ENCODE data around the gene CCDC60.

DNA sequence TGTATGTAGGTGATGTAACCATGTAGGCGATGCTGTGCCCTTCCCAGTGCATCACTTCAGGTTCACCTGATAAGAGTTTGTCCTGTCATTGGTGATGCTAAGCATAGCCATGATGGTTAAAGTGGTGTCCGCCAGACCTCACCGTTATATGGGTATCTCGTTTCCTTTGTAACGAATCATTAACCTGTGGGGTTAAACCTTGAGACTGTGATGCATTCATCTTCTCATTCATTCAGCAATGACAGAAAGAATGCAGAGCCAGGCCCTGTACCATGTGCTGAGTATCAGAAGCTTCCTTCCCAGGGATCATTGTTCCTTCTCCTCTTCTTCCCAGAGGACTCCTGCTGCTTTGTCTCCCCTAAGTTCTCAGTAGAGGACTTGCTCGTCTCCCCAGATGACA, 84.9 kb downstream of the CCDC60 start:
- no peak for TF ChIP-seq EZH2 (optimal IDR thresholded peaks at IDR 0.05; ENCODE audit: low read depth, low read length)
- TF ChIP-seq, protein P1, sequence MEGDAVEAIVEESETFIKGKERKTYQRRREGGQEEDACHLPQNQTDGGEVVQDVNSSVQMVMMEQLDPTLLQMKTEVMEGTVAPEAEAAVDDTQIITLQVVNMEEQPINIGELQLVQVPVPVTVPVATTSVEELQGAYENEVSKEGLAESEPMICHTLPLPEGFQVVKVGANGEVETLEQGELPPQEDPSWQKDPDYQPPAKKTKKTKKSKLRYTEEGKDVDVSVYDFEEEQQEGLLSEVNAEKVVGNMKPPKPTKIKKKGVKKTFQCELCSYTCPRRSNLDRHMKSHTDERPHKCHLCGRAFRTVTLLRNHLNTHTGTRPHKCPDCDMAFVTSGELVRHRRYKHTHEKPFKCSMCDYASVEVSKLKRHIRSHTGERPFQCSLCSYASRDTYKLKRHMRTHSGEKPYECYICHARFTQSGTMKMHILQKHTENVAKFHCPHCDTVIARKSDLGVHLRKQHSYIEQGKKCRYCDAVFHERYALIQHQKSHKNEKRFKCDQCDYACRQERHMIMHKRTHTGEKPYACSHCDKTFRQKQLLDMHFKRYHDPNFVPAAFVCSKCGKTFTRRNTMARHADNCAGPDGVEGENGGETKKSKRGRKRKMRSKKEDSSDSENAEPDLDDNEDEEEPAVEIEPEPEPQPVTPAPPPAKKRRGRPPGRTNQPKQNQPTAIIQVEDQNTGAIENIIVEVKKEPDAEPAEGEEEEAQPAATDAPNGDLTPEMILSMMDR (IDR thresholded peaks at IDR 0.05; ENCODE audit: low read length), result no peak

Measured in MM.1S (cell line).